ENCODE data around the gene SHKBP1. TPM values are rescaled to one million over a fixed set of nuclear protein-coding genes. Genes with fewer than 3 reads are reported as not detected.

The SHKBP1 gene
- total and polyA plus RNA-seq, 9 of the 15 experiments (the other 6 are each of a cell fraction or from before 2014, with no cell fraction given), result 1.2 to 58.1 (median 22.3) TPM

- no peak for TF ChIP-seq ZNF407 (IDR thresholded peaks at IDR 0.05; ENCODE audit: low read depth)
- no peak for TF ChIP-seq HNRNPH1 (optimal IDR thresholded peaks at IDR 0.05; ENCODE audit: low read depth, low read length)
- peak; percentile 95 for TF ChIP-seq TFAP4 (CRISPR knock-in tag; IDR thresholded peaks at IDR 0.05; ENCODE audit: borderline replicate concordance)
- TF ChIP-seq CHAMP1 (IDR thresholded peaks at IDR 0.05), result no peak
- no peak for TF ChIP-seq ZNF695 (CRISPR knock-in tag; IDR thresholded peaks at IDR 0.05)
- no peak for TF ChIP-seq SAFB2 (IDR thresholded peaks at IDR 0.05; ENCODE audit: borderline replicate concordance, low read depth, low read length, severe bottlenecking)
- peak; percentile 57 to 73 for TF ChIP-seq E2F6 (IDR thresholded peaks at IDR 0.05; ENCODE audit: borderline replicate concordance in 1 of 2, extremely low read depth in 1 of 2, insufficient read depth in 1 of 2, insufficient read length in 1 of 2, low read depth in 1 of 2, low read length in 1 of 2, poor library complexity in 1 of 2, severe bottlenecking in 1 of 2)
- TF ChIP-seq DPF2 (IDR thresholded peaks at IDR 0.05), result peak; percentile 41; the same call in 1 of the 2 replicates
- peak; percentile 59 for TF ChIP-seq BRD9 (IDR thresholded peaks at IDR 0.05; ENCODE audit: low read depth, partially characterized antibody)
- TF ChIP-seq PTTG1 (tag; IDR thresholded peaks at IDR 0.05; ENCODE audit: low read depth), result no peak
- TF ChIP-seq SRSF9 (IDR thresholded peaks at IDR 0.05; ENCODE audit: borderline replicate concordance, low read depth, low read length), result no peak
- no peak for TF ChIP-seq PRPF4 (IDR thresholded peaks at IDR 0.05; ENCODE audit: insufficient read depth, low read depth, low read length, poor library complexity, severe bottlenecking)
- TF ChIP-seq ZNF274 (IDR thresholded peaks at IDR 0.05; ENCODE audit: borderline replicate concordance, low read depth, low read length), result no peak
Observed at GRCh38 chr19:40598121-40598917, 21.6 kb downstream of the SHKBP1 start (continued).

All from K562 (cell line).